GM21619 (cell line): ENCODE data around the gene RAB3A.

Experiments
- ATAC-seq: cut with Tn5 transposase; IDR thresholded peaks from one replicate; pipeline ENCODE4 v1.9.1; 2021; ENCODE audit not compliant: unreplicated experiment

The RAB3A gene

DNA sequence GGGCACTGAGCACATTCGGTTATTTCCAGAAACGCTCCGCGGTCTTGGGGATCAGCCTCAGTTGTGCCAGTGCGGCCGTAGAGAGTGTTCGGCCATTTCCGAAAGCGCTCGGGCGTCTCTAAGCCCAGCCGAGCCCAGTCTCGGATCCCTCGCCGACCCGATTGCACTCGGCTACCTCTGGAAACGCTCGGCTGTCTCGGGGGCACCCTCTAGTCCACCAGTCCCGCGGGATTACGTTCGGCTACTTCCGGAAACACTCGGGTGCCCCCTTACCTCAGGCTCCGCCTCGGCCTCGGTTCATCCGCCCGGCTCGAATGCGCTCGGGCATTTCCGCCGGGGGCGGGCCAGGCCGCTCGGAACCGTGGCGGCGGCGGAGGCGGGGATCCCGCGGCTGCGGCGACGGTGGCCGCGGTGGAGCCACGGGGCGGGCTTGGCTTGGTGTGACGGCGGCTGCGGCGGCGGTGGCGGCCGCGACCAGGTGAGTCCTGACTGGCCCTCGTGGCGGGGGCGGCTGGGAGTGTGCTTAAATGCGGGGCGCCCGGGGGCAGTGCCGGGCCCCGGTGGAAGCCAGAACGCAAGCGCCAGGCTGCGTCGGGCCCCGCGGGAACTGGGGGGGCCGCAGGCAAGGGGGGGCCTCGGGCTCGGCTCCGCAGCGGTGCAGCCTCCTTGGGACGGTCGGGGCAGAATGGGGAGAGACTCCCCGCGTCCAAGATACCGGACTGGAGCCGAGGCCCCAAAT lies 50.9 kb downstream of the RAB3A start, which contains the start of gene PIK3R2:
PIK3R2 (plus strand) TSS at position 347 of the 739 bp plus-strand sequence. CDS start 2,717 bp downstream, outside the sequence.
- ATAC-seq, result peak; percentile 63

DNA sequence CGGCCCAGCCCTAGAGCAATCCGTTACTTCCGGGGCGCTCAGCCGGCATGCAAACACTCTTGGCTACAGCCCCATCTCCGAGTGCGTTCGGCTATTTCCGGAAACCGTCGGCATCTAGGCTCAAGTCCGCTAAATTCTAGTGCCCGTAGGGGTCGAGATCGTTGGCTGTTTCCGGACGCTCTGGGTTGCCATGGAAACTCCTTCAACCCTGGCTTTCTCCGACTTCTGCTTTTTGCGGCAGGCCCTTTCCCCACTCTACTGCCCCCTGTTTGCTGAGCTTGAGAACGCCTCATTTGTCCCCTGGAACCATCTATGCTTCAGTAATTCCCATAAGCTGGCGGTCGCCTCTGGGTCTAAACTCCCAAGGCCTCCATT lies 51.4 kb downstream of the RAB3A start:
- peak; percentile 56 for ATAC-seq

DNA sequence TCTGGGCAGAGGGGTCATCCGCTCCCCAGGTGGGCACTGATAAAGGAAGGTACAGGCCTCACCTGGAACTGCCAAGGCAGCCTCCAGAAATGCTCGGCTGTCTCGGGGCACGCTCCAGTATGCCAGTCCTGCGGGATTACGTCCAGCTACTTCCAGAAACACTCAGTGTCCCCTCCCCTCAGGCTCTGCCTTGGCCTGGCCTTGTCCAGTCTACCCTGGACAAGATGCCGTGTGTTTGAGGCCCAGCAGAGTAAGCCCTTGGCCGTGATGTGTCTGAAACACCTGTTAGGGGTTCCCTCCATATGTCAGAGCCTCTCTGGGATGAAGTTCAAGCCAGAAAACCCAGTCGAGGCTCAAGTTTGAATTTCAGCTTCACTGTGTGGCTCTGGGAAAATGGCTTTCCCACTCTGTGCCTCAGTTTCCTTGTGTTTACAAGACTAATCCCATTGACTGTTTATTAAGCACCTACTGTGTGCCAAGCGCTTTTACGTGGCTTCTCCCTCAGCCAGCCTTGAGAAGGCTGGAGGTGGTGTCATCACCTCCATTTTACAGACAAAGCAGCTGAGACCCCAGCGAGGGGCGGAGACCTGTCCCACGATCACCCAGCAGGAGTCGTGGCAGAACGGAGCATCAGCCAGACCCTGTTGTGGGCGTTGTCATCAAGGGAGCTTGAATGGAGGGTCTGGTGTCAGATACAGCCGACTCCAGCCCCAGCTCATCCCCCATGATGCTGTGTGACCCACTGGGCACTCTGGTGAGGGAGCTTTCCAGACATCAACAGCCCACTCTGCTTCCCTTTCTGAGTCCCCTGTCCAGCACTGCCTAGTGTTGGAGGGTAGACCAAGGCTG lies 52.8 kb downstream of the RAB3A start:
- no peak for ATAC-seq

DNA sequence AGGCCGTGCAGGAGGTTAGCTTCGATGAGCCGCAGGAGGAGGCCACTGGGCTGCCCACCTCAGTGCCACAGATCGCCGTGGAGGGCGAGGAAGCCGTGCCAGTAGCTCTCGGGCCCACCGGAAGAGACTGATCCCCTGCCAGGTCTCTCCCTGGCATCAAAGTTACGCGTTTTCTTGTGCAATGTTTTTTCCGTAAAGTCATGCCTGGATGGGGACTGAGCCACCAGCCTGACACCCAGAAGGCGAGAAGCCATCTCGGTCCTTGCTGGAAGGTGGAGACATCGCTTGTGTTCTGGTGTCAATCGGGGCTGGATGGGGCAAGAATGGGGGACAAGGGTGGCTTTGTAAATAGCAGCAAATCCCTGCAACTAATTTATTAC lies 54.3 kb downstream of the RAB3A start:
- ATAC-seq, result no peak

GRCh38 chr19:18147396-18147795 lies 56.4 kb downstream of the RAB3A start:
- ATAC-seq, result no peak
